Progenitor cell of endocrine pancreas (in vitro differentiated cells): Measurements from ENCODE around the gene PGLYRP3. TPM values are rescaled to one million over a fixed set of nuclear protein-coding genes. Genes with fewer than 3 reads are reported as not detected.

Experiments
- DNase-seq: peaks from one replicate; pipeline ENCODE4 v3.0.0; 2021; ENCODE audit warnings: low spot score; ENCODE audit not compliant: unreplicated experiment
- H3K27ac Mint-ChIP-seq: 2 replicates; pipeline ENCODE4 v1.8.0; 2021; ENCODE audit warnings: mild to moderate bottlenecking, moderate library complexity, mixed read lengths
- H3K27me3 Mint-ChIP-seq: 2 replicates; pipeline ENCODE4 v1.8.0; 2021; ENCODE audit warnings: mixed read lengths
- H3K36me3 Mint-ChIP-seq: 2 replicates; pipeline ENCODE4 v1.8.0; 2022; ENCODE audit warnings: mixed read lengths; ENCODE audit not compliant: insufficient read depth
- H3K4me1 Mint-ChIP-seq: 2 replicates; pipeline ENCODE4 v1.8.0; 2021; ENCODE audit warnings: low read depth, mixed read lengths
- H3K4me3 Mint-ChIP-seq: 2 replicates; pipeline ENCODE4 v1.8.0; 2021; ENCODE audit warnings: low read depth, mild to moderate bottlenecking, moderate library complexity, mixed read lengths
- H3K9me3 Mint-ChIP-seq: 2 replicates; pipeline ENCODE4 v1.8.0; 2021; ENCODE audit warnings: low read depth, mixed read lengths
- CTCF ChIP-seq: fragments of 200-600 bp; sonication (generic); IDR thresholded peaks from one replicate; pipeline ENCODE4 v1.5.0; 2021; ENCODE audit warnings: antibody characterized with exemption, mild to moderate bottlenecking; ENCODE audit not compliant: unreplicated experiment
- total RNA-seq: library from RNA; stranded (reverse); gene quantifications from 2 replicates; pipeline ENCODE4 v1.2.1, GENCODE V29; 2021

The PGLYRP3 gene
- total RNA-seq, 1 donor from 2014 or later, result not detected

- Mint-ChIP-seq H3K4me3 (no peak overlapping the region), H3K4me1 (no peaks in the 10 kb centered on the region), H3K27ac (no peak overlapping the region), H3K9me3 (no peaks in the 10 kb centered on the region), H3K36me3 (no peaks in the 10 kb centered on the region), H3K27me3 (peaks cover 44% of the 10 kb centered on the region)
- no peak for DNase-seq
- TF ChIP-seq CTCF, result no peak
Measured at GRCh38 chr1:153251988-153252387, 60.8 kb downstream of the PGLYRP3 start.

- Mint-ChIP-seq H3K36me3 (no peaks in the 10 kb centered on the region), H3K9me3 (no peaks in the 10 kb centered on the region), H3K4me1 (no peaks in the 10 kb centered on the region), H3K4me3 (no peak overlapping the region), H3K27ac (no peak overlapping the region), H3K27me3 (peaks cover 46% of the 10 kb centered on the region)
- TF ChIP-seq CTCF, result no peak
- no peak for DNase-seq
Measured at GRCh38 chr1:153251562-153251961, 61.2 kb downstream of the PGLYRP3 start.

- Mint-ChIP-seq H3K27me3 (peaks cover 47% of the 10 kb centered on the region), H3K36me3 (no peaks in the 10 kb centered on the region), H3K9me3 (no peaks in the 10 kb centered on the region), H3K27ac (no peak overlapping the region), H3K4me3 (no peak overlapping the region), H3K4me1 (no peaks in the 10 kb centered on the region)
- no peak for DNase-seq
- no peak for TF ChIP-seq CTCF
Measured at GRCh38 chr1:153251087-153251486, 61.7 kb downstream of the PGLYRP3 start.

GRCh38 chr1:153250166-153250565, 62.6 kb downstream of the PGLYRP3 start:
- no peaks in the 10 kb centered on the region for H3K9me3 Mint-ChIP-seq

GRCh38 chr1:153248176-153248879, 64.4 kb downstream of the PGLYRP3 start:
- no peak for TF ChIP-seq CTCF
- Mint-ChIP-seq H3K4me1 (no peaks in the 10 kb centered on the region), H3K27me3 (peaks cover 34% of the 10 kb centered on the region), H3K27ac (no peak overlapping the region), H3K9me3 (no peaks in the 10 kb centered on the region), H3K4me3 (no peak overlapping the region), H3K36me3 (no peaks in the 10 kb centered on the region)
- DNase-seq, result no peak

More at GRCh38 chr1:153250166-153250565, 62.6 kb downstream of the PGLYRP3 start:
- no peak for TF ChIP-seq CTCF
- Mint-ChIP-seq H3K27me3 (peaks cover 42% of the 10 kb centered on the region), H3K27ac (no peak overlapping the region), H3K36me3 (no peaks in the 10 kb centered on the region), H3K4me3 (no peak overlapping the region), H3K4me1 (no peaks in the 10 kb centered on the region)
- no peak for DNase-seq

Other genes starting within 250 kb of the PGLYRP3 start
- not detected in 2 replicates for gene SPRR2B, start 241.3 kb downstream of the PGLYRP3 start, total RNA-seq
- gene SPRR2E, start 218.4 kb downstream of the PGLYRP3 start, total RNA-seq, result not detected in 2 replicates
- 1.7 and 4.0 TPM in 2 replicates for gene SPRR2F, start 199.4 kb downstream of the PGLYRP3 start, total RNA-seq
- gene SPRR2G, start 162.1 kb downstream of the PGLYRP3 start, total RNA-seq, result not detected in 2 replicates
- not detected in 2 replicates for gene LELP1, start 109.5 kb downstream of the PGLYRP3 start, total RNA-seq
- not detected in 2 replicates for gene PRR9, start 95.4 kb downstream of the PGLYRP3 start, total RNA-seq
- gene LORICRIN, start 53.3 kb downstream of the PGLYRP3 start, total RNA-seq, result not detected in 2 replicates
- not detected in 2 replicates for gene PGLYRP4, start 35.9 kb upstream of the PGLYRP3 start, total RNA-seq
- gene S100A9, start 44.9 kb upstream of the PGLYRP3 start, total RNA-seq, result 0.91 and 0.95 TPM in 2 replicates
- not detected in 2 replicates for gene S100A12, start 62.7 kb upstream of the PGLYRP3 start, total RNA-seq
- not detected in 2 replicates for gene S100A8, start 78.1 kb upstream of the PGLYRP3 start, total RNA-seq
- gene S100A7A, start 103.6 kb upstream of the PGLYRP3 start, total RNA-seq, result not detected in 2 replicates
- gene S100A7, start 147.7 kb upstream of the PGLYRP3 start, total RNA-seq, result not detected in 2 replicates
- gene S100A6, start 223.0 kb upstream of the PGLYRP3 start, total RNA-seq, result 12.5 and 14.8 TPM in 2 replicates
- not detected in 2 replicates for gene S100A5, start 228.0 kb upstream of the PGLYRP3 start, total RNA-seq
- 7.6 and 11.1 TPM in 2 replicates for gene S100A4, start 232.9 kb upstream of the PGLYRP3 start, total RNA-seq
- 0.46 and 1.5 TPM in 2 replicates for gene S100A3, start 236.3 kb upstream of the PGLYRP3 start, total RNA-seq